GM20431 (cell line): ENCODE data around the gene SSUH2.
"Not testable (repeated sequence)": the region's sequence is repeated elsewhere in the genome, so short reads cannot be mapped to it uniquely, and the experiment has no call there.

Source experiments
- in situ Hi-C: fragments of 300-500 bp; cut with MseI, MboI; formaldehyde crosslinking; loops from one replicate; pipeline ENCODE4 v1.15.0; 2020; ENCODE audit warnings: low sequenced_read_pairs; ENCODE audit not compliant: unreplicated experiment

Gene SSUH2

DNA sequence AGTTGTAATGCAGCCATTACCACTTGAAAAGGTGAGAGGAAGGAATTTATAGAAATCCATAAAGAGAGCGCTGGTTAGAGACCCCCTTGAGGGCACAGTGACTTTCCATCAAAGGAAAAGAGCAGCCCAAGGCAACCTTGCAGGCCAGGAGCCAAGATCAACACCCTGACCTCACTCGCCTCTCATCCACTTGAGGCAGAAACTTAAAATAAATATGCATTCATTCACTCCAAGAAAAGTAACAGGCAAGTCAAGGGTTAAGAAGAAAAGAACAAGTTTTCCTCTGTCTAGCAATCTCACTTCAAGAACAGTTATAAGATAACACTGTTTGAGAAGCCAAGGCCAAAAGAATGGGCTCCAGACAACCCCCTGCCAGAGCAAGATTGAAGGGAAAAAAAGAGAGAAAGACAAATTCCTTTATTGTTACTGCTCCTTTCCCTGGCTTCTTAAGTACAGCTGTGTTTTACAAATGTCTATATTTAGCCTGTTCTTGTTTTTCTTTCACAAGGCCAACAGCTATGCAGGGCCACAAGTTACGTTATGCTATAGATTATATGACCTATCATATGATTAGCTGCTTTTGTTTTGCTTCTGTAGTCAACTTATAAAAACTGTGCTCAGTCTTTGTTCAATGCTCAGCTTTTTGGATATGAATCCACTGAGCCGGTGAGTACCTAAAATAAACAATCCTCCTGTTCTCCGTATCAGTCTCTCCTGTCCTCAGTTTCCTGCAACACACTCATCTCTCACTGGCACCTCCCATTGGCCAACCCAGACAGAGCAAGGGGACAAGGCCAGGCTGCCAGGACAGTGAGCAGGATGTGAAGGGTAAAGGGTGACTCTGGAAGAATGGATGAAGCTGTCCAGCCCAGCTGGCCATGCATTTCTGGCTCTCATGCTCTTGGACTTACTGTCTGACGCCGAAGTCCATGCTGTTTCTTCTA, 15.8 kb upstream of the SSUH2 start:
- in situ Hi-C loops: no loop called here

DNA sequence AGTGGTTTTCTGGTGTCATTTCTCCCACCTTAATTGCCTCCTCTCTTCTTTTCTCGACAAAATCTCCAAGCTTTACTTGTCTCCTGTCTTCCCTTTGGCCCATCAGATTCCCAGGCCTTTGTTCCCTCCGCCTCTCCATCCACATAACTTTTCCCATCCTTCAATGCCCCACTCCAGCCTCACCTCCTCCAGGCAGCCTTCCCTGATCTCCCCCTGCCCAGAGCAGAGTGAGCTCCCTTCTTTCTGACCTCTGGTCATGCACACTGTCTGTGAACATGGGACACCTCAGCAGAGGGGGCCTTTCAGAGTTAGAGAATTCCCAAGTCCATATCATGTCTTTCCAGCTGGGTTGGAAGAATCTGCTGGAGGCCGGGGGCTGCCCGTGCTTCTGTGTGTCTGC, 14.6 kb upstream of the SSUH2 start:
- in situ Hi-C loops: no loop called here

DNA sequence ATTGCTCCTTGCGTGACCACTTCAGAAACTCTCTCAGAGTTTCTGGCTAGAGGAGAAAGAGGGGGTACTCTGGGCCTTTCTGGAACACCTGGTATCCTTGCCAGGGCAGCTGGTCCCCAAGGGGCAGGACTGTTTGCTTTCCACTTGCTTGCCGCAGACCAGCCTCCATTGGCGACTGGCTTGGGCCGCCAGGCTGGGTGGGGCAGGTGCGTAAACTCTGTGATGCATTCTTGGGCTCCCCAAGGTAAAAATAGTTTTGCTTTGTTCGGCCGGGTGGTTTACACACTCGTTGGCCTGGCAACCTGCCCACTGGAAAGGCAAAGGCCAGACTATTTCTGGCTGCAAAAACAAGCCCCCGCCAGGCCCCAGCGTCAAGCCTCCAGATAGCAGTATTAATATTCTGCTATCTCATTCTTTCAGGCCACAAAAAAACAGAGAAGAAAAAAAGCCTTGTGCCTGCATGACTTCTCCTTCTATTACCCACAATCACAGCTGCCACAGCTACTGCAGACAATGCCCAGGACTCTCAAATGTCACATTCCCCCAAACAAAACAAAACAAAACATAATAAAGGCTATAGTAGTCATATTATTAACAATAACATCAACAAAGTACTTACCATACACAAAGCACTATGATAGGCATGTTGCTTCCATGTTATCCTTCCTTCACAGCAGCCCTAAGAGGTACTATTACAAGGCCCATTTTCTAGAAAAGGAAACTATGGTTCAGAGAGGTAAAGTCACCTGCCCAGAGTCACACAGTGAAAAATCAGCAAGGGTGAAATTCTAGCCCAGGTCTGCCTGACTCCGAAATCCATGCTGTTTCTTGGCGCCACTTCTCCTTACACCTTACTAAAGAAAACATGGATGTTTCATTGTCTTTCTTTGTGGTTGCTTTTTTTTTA, 14.0 kb upstream of the SSUH2 start:
- in situ Hi-C loops: no loop called here

DNA sequence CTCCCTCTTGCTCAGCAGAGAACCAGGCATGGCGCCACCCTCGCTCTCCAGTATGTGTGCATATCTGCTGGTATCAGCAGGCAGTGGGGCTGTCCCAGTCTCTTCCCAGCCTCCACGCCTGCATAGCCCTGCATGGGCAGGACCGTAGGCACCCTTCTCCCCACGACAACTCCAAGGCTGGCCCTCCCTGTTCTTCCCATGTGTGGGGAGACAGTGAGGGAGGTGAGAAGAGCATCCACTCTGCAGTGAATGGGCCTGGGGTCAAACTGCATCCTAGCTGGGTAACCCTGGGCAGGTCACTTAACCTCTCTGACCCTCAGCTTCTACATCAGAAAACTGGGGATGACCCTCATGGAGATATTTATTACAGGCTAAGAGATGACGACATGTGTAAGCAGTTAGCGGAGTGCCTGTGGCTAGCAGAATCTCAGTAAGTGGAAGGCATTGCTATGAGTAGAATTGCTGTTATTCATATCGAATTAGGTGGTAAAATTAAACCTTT, 13.3 kb upstream of the SSUH2 start:
- in situ Hi-C loops: no loop called here

DNA sequence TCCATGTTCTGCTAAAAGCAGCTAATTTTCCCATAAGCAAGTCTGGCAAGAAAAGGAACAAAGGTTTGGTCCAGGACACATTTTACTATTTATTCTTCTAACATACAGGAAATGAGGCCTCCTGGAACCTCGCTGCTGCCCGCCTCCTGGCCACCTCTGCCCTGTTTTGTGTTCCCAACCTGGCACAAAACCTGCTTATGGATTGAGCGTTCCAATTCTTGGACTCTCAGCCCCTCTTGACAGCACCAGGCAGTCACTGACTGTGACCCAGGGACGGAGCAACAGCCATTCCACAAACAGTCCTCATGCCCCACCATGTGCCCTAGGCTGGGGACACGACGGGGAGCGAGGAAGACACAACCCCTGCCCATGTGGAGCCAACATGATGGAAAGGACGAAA, 11.6 kb upstream of the SSUH2 start:
- in situ Hi-C loops: no loop called here

DNA sequence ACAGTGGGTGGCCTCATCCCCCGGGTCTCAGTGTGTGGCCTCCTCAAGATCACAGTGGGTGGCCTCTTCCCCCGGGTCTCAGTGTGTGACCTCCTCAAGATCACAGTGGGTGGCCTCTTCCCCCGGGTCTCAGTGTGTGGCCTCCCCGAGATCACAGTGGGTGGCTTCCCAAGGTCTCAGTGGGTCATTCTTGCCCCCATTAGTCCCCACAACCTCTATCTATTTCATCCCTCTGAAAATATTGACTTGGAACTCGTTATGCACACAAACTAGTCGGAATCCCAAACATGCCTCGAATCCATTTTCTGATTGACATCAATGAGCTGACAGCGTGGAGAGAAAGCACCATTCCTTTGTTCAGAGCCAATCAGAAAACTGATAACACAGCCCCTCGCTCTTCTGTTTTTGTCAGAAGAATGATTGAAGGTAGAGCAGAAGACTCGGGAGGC, 10.8 kb upstream of the SSUH2 start:
- in situ Hi-C loops: no loop called here

DNA sequence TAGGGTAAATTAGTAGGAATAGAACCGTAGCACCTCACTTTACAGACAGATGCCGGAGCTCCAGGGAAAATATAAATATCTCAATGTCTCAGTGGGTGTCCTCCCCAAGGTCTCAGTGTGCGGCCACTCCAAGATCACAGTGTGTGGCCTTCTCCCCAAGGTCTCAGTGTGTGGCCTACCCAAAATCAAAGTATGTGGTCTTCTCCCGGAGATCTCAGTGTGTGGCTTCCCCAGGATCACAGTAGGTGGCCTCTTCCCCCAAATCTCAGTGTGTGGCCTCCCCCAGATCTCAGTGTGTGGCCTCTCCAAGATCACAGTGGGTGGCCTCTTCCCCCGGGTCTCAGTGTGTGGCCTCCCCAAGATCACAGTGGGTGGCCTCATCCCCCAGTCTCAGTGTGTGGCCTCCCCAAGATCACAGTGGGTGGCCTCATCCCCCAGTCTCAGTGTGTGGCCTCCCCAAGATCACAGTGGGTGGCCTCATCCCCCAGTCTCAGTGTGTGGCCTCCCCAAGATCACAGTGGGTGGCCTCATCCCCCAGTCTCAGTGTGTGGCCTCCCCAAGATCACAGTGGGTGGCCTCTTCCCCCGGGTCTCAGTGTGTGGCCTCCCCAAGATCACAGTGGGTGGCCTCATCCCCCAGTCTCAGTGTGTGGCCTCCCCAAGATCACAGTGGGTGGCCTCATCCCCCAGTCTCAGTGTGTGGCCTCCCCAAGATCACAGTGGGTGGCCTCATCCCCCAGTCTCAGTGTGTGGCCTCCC, 10.2 kb upstream of the SSUH2 start:
- in situ Hi-C loops: not testable (repeated sequence)

DNA sequence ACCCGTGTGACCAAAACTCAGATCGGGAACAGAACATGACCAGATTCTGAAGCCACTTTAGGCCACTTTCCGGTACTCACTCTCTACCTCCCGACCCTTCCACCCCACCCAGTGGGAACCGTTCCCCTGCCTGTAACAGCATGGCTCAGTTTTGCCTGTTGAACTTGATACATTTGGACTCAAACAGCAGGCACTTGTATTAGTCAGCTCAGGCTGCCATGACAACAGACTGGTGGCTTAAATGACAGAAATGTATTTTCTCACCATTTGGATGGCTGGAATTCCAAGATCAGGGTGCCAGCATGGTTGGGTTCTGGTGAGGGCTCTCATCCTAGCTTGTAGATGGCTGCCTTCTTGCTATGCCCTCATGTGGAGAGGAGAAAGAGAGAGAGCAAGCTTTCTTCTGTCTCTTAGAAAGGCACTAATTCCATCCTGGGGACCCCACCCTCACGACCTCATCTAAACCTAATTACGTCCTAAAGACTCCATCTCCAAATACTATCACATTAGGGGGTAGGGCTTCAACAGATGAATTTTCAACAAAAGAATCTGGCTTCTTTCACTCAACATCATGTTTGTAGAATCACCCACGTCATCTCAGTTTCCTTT, 9.3 kb upstream of the SSUH2 start:
- in situ Hi-C loops: no loop called here

DNA sequence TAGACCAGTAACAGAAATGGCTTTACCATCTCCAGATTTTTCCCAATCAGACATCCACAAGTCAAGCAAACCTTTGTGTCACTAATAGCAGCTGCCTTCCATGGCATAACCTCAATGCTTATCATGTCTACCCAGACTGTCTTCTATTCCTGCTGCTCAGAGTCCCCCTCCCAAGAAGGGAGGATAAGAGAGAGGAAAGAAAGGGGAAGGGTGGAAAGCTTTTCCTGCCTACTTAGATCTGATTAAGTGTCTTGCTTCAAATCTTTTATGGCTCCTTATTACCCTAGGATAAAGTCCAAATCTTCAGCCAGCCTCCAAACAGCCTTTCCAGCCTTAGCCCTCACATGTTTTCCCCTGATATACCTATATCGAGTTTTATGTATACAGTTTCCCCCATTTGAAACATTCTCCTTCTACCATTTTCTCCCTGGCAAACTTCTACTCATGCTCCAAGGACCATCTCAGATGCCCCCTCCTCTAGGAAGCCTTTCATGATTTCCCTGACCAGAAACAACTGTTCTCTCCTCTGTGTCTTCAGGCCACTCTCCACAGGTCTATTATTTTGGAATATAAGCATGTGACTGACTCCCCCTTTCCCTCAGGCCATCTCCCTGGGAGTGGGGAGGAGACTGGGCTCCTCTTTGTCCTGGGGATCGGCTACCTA, 7.9 kb upstream of the SSUH2 start:
- in situ Hi-C loops: no loop called here

DNA sequence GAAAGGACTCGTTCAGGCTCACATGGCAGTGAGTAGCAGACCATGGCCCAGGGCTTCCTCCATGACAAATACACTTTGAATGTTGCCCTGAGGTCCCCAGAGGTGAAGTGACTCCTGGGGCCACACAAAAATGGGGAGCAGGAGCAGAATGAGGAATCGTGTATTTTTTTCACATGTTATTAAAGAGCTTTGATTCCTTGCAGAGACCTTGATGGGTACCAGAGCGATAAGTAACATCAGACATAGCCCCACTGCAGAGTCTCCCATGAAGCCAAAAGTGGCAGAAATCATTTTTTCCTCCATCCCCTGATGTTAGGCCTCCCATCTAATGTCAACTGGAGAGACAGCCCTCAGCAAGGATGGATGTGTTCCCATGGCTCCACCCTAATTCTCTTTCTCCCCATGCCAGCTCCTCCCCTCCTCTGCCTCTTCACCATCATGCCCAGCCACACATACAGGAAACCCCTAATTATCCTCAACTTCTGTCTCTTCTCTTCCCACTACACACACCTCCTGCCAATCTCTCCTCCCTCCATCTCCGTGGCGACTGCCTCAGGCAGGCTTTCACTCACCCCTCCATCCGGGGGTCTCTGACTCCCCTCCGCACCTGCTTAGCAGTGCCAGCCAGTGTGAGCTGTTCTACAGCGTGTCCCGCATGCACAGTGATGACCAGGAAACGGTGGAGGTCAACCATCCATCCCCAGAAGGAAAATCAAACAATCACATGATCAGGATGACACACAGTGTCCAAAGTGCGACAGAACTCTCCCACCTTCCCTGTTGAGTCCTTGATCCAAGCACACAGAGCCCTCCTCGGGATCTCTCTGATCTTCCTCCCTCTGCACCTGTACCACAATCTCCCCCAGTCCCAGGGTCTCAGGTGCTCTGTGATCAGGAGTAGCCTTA, 7.1 kb upstream of the SSUH2 start:
- in situ Hi-C loops: no loop called here

DNA sequence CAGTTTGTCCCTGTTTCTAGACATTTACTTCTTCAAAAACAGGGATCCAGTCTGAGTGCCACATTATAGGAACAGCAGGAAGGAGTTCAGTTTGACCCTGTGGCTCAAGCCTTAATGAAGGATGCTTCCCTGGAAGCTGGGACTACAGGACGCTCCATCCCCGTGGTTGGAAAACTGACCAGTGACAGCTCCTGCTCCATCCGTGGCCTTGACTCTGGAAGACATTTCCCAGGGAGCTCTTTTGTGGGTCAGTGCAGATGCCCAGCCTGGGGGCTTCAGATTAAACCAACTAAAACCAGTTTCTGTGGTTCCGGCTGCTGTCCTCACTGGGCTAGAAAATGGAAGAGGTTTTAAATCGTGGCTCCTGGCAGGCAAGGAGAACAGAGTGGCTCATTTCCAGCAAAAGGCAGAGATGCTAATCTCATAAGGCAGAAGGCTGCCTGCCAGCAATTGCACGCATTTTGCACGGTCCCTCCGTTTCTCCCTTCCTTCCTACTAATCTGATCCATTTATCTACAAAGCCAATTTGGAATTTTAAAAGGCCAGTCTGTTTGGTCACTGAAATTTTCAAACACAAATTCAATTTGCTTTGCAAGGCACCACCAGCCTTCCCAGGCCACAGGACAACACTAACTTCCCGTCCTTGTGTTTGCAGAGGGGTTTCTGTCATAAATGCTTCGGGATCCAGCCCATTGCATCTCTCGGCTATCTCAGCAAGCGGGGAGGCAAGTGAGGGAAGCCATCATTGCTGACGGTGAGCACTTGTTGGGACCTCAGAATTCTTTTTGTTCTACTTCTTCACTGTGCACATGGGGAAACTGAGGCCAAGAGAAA, 6.2 kb upstream of the SSUH2 start:
- in situ Hi-C loops: no loop called here

DNA sequence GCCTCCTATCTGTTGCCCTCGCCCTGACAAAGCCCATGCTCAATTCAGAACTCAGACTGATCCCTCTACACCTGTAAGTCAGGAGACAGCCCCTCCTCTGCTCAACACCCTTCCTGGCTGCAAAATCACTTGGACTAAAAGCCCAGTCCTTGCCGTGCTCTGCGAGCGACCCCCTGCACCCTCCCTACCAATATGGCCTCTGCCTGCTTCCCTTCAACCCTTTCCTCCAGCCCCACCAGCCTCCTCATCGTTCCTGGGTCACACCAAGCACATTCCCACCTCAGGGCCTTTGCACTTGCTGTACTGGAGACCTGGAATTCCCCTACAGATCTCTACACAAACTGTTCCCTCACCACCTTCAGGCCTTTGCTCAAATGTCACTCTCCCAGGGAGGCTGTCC, 5.2 kb upstream of the SSUH2 start:
- in situ Hi-C loops: no loop called here

DNA sequence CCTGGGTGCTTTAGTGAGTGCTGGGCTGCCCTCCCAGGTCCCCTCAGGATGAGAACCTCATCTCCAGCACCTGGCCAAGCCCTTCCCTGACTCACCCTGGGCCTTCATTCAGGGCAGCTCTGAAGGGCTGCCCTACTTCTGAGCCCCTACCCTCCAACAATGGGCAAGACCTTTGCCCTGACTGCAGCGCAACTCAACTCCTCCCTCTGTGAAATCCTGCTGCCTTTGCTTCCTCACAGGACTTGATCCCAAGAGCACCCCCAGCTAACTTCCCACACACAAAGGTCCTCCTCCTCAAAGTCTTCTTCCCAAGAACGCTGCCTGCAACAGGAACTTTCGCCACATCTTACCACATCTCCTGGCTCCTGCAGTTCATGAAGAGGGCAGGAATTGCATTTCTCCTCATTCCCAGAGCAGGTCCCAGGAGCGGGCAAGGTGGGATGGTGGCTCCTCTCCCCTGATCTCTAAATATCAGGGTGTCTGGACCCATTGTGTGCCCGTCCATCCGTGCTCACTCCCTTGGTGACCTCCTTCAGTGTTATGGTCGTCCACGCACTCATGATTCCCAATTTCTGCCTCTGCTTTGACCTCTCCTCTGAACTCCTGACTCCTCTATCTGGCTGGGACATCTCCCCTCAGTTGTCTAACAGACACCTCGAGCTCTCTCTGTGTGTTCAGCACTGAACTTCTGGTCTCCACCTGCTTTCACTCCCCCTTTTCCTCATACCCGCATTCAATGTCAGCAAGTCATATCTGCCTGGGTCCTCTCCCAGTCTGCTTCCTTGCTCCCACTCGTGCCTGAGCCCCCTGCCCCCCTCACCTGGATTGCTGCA, 4.5 kb upstream of the SSUH2 start:
- in situ Hi-C loops: no loop called here

DNA sequence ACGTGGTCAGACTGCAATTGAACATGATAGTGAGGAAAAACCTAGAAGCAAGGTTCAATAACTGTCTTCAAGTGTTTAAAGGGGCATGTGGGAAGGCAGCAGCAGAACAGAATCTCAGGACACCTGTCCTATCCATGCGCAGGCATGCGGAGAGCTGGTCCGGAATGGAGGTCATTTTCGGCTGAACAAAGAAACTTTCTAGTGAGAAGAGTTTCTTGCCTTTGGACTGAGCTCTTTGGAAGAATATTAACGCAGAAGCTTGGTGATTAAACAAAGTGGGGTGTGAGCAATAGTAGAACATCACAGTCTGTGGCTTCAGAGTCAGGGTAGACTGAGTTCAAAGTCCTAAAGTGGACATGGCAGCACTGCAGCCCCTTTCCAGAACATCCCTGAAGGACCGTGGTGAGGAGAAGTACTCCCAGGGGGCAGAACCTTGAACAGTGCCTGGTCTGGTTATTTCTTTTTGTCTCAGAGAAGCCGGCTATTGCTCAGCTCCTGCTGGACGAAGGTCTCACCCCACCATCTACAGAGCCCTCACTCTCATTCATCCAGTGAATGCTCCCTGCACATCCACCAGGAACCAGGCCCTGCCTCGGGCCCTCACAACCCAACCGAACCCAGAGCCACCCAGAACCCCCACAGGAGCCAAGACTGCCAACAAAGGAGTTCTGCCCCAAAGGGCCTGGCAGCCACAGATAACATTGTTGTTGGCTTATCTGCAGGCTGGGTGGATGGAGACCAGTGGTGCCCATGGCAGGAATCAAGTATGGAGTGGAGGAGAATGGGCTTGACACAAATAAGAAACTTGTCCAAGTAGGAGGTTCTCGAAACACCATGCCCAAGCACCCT, 2.8 kb upstream of the SSUH2 start:
- in situ Hi-C loops: no loop called here

DNA sequence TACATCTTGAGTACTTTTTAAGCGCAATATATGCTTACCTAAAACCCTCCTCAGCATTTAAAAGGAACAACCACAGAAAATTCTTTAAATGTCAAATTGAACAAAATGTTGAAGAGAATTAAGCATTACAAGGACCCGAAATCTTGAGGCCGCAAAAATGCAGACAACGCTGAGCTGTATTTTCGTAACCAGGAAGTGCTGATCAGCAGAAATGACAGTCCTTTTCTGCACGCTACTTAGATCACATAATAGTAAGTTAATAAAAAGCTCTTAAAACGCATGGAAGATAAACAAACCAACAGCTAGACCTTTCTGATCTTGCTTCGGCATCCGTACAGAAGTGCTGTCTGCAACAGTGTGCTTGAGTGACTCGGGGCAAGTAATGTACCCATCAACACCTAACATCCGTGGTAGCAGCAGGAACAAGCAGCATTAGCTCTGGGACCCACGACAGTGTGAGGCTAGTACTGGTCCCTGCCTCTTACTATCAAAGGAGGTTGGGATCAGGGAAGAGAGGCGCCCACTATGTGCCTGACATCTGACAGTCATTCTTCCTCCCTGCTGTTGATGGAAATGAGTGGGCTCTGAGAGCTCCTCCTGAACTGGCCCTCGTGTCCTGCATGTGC, 1.8 kb upstream of the SSUH2 start:
- in situ Hi-C loops: no loop called here
